ENCODE measurements around the gene GPR84. TPM values are rescaled to one million over a fixed set of nuclear protein-coding genes. Genes with fewer than 3 reads are reported as not detected.

The GPR84 gene
- total and polyA plus RNA-seq, 9 of the 15 experiments (the other 6 are each of a cell fraction or from before 2014, with no cell fraction given): 0.07 to 0.18 (median 0.11) TPM; not detected in 5

- TF ChIP-seq IRF1 (CRISPR knock-in tag; IDR thresholded peaks at IDR 0.05; ENCODE audit: borderline replicate concordance): 0 out of 2 replicates have a peak, but pooled peaks have one; percentile 46
- no peak for TF ChIP-seq SIRT6 (IDR thresholded peaks at IDR 0.05; ENCODE audit: low read depth, low read length)
- TF ChIP-seq IRF9 (tag; IDR thresholded peaks at IDR 0.05): 0 out of 2 replicates have a peak, but pooled peaks have one; percentile 36
- 0 out of 2 replicates have a peak, but pooled peaks have one; percentile 21 for TF ChIP-seq MTF1 (CRISPR knock-in tag; IDR thresholded peaks at IDR 0.05; ENCODE audit: borderline replicate concordance)
- TF ChIP-seq HNRNPK (IDR thresholded peaks at IDR 0.05; ENCODE audit: low read depth, low read length, poor library complexity, severe bottlenecking): no peak
- no peak for TF ChIP-seq NFRKB (IDR thresholded peaks at IDR 0.05; ENCODE audit: low read depth)
- no peak; the same call in 1 of the 2 replicates for TF ChIP-seq EP400 (IDR thresholded peaks at IDR 0.05)
- TF ChIP-seq HDGF (IDR thresholded peaks at IDR 0.05): peak; percentile 91; the same call in 1 of the 2 replicates
- no peak for TF ChIP-seq MCM5 (IDR thresholded peaks at IDR 0.05; ENCODE audit: low read depth)
Observed at GRCh38 chr12:54359762-54360351, 4.4 kb downstream of the GPR84 start (continued).

All from K562 (cell line).